KMS-11 (cell line): ENCODE data around the gene DIS3L2.

Source experiments
- H2AFZ ChIP-seq: fragments of 200-600 bp; sonication (generic); 2 replicates; pipeline ENCODE4 v1.6.1; 2016; ENCODE audit warnings: antibody characterized with exemption, mixed run types, low read depth
- H3K27ac ChIP-seq: fragments of 200-600 bp; sonication (generic); 2 replicates; pipeline ENCODE4 v1.6.1; 2016; ENCODE audit warnings: mild to moderate bottlenecking, mixed run types
- H3K27me3 ChIP-seq: fragments of 200-600 bp; sonication (generic); 2 replicates; pipeline ENCODE4 v1.6.1; 2017; ENCODE audit warnings: mild to moderate bottlenecking, low read depth, mixed run types, moderate library complexity; ENCODE audit not compliant: insufficient read depth
- H3K36me3 ChIP-seq: fragments of 200-600 bp; sonication (generic); 2 replicates; pipeline ENCODE4 v1.6.1; 2017; ENCODE audit warnings: mild to moderate bottlenecking, mixed run types; ENCODE audit not compliant: insufficient read depth
- H3K4me1 ChIP-seq: fragments of 200-600 bp; sonication (generic); 2 replicates; pipeline ENCODE4 v1.6.1; 2016; ENCODE audit warnings: mild to moderate bottlenecking, low read depth, mixed run types; ENCODE audit not compliant: poor library complexity, severe bottlenecking
- H3K4me2 ChIP-seq: fragments of 200-600 bp; sonication (generic); 2 replicates; pipeline ENCODE4 v1.7.0; 2016; ENCODE audit warnings: mild to moderate bottlenecking, mixed run types
- H3K4me3 ChIP-seq: fragments of 200-600 bp; sonication (generic); IDR thresholded peaks from 2 replicates; pipeline ENCODE4 v1.6.1; 2017; ENCODE audit warnings: low read depth, low read length, mixed read lengths; ENCODE audit not compliant: insufficient read depth
- H3K79me2 ChIP-seq: fragments of 200-600 bp; sonication (generic); 2 replicates; pipeline ENCODE4 v1.6.1; 2016; ENCODE audit warnings: low read depth, mixed run types; ENCODE audit not compliant: insufficient read depth
- H3K9ac ChIP-seq: fragments of 200-600 bp; sonication (generic); 2 replicates; pipeline ENCODE4 v1.6.1; 2016; ENCODE audit warnings: mild to moderate bottlenecking, mixed run types
- H4K20me1 ChIP-seq: fragments of 200-600 bp; sonication (generic); 2 replicates; pipeline ENCODE4 v1.6.1; 2016; ENCODE audit warnings: mild to moderate bottlenecking, mixed run types; ENCODE audit not compliant: insufficient read depth
- TF ChIP-seq, protein P1 (sequence below): fragments of 200-600 bp; sonication (generic); conservative IDR thresholded peaks from 2 replicates; pipeline ENCODE4 v1.6.1; 2017; ENCODE audit warnings: low read depth, mild to moderate bottlenecking, antibody characterized with exemption, low read length, moderate library complexity, mixed read lengths

The DIS3L2 gene

DNA sequence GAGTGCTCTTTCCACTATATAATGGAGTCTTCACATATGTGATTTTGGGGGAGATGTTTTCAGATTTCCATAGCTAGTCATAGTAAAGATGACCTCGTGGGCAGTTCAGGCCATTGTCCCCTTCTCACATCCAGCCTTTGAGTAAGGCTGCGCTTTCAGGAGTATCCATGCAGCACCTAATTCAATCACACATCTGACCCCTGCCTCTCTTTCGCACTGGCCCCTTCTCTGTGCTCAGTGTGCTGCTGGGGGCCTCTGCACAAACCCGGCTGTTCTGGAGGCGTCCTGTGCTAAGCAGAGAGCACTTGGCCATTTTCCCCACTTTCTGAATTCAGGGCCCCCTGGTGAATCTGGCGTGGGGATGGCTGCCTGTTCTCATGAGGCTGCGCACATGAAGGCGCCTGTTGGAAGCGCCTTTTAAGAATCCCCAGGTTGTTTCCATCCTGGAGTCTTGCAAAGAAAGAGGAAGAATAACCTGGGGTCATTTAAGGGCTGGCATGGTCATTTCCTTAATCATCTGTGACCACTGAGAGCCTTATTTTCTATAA lies 321.1 kb downstream of the DIS3L2 start:
- no peak overlapping the region for H3K4me2 ChIP-seq
- H2AFZ ChIP-seq, result no peak overlapping the region
- no peak overlapping the region for H3K9ac ChIP-seq
- H3K4me1 ChIP-seq, result peaks cover 17% of the 10 kb centered on the region
- H3K4me3 ChIP-seq, result no peak overlapping the region
- TF ChIP-seq, protein P1, sequence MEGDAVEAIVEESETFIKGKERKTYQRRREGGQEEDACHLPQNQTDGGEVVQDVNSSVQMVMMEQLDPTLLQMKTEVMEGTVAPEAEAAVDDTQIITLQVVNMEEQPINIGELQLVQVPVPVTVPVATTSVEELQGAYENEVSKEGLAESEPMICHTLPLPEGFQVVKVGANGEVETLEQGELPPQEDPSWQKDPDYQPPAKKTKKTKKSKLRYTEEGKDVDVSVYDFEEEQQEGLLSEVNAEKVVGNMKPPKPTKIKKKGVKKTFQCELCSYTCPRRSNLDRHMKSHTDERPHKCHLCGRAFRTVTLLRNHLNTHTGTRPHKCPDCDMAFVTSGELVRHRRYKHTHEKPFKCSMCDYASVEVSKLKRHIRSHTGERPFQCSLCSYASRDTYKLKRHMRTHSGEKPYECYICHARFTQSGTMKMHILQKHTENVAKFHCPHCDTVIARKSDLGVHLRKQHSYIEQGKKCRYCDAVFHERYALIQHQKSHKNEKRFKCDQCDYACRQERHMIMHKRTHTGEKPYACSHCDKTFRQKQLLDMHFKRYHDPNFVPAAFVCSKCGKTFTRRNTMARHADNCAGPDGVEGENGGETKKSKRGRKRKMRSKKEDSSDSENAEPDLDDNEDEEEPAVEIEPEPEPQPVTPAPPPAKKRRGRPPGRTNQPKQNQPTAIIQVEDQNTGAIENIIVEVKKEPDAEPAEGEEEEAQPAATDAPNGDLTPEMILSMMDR, result no peak
- no peaks in the 10 kb centered on the region for H4K20me1 ChIP-seq
- no peaks in the 10 kb centered on the region for H3K79me2 ChIP-seq
- H3K27ac ChIP-seq, result no peak overlapping the region
- no peaks in the 10 kb centered on the region for H3K36me3 ChIP-seq
- H3K27me3 ChIP-seq, result no peaks in the 10 kb centered on the region

DNA sequence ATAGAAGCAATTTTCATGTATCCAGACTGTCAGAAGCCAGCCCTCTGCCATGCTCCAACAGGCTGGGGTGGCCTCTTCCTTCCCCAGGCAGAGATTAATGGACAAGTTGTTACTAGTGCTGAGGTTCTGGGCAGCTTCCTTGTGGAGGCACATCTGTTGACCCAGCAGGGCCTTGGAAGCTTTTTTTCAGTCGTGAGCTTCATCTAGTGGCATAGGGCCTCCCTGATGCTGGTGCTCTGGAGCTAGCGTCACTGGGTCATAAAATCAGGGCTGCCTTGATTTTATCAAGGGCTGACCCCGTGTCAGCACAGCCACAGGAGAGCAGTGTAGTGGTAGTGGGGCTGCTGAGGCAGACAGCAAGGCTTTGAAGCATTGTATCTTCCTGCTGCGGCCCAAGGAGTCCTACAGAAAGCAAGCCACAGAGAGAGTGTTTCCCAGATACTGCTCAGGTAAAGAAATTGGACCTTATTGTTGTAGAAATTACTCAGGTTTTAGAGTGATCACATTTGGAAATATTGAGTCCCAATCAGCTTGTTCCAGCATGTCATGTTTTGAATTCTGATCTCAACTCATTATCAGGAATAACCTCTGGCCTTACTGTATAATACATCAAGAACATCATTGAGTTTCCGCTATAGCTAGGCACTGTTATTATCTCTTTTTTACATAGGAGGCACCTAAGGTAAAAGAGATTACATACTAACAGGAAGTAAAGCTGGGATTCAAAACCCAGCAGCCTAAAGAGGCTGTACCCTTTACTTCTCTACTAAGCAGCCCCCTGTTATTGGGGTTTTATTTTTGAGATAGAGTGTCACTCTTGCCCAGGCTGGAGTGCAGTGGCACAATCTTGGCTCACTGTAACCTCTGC lies 324.7 kb downstream of the DIS3L2 start:
- Histone ChIP-seq H3K4me1 (no peaks in the 10 kb centered on the region), H3K79me2 (no peaks in the 10 kb centered on the region), H3K9ac (no peak overlapping the region), H3K4me3 (no peak overlapping the region), H3K4me2 (no peak overlapping the region), H3K27ac (no peak overlapping the region), H2AFZ (no peak overlapping the region), H4K20me1 (no peaks in the 10 kb centered on the region), H3K27me3 (no peaks in the 10 kb centered on the region), H3K36me3 (no peaks in the 10 kb centered on the region)
- TF ChIP-seq, protein P1, result no peak

DNA sequence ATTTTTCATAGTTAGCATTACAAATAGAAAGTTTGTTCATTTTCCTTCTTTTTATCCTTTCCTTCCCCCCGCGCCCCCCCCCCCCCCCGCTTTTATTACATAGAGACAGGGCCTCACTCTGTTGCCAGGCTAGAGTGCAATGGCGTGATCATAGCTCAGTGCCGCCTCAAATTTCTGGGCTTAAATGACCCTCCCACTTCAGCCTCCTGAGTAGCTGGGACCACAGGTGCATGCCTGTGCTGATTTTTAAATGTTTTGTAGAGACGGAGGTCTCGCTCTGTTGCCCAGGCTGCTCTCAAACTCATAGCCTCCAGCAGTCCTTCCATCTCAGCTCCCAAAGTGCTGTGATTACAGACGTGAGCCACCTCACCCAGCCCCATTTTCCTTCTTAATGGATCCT lies 325.8 kb downstream of the DIS3L2 start:
- peaks cover 2% of the 10 kb centered on the region for H3K4me1 ChIP-seq
- H2AFZ ChIP-seq, result no peak overlapping the region
- H3K36me3 ChIP-seq, result no peaks in the 10 kb centered on the region
- no peaks in the 10 kb centered on the region for H3K79me2 ChIP-seq
- H4K20me1 ChIP-seq, result no peaks in the 10 kb centered on the region
- H3K27ac ChIP-seq, result no peak overlapping the region
- no peak overlapping the region for H3K4me3 ChIP-seq
- H3K27me3 ChIP-seq, result no peaks in the 10 kb centered on the region
- H3K4me2 ChIP-seq, result no peak overlapping the region
- TF ChIP-seq, protein P1, result no peak
- H3K9ac ChIP-seq, result no peak overlapping the region

DNA sequence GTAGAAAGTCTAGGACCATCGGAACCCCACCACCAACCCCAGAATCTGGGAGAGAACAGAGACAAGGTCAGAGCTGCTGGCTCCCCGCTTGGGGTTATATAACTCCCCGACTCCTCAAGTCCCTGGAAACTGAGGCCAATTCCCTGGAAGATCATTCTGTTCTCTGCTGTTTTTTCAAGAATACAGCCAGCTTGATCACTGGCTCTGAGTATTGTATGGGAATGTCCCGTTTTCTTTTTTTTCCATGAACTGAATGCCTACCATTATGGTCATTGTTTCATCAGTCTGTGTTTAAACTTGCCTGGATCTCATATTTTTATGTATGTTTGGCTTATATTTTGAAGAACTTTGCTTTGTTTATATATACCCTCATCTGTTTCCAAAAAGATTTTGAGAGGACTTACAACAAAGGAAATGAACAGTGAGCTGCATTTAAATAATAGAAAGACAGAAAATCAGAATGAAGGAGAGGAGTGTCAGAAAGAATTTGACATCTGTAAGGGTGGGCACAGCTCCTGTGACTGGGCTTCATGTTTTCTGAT lies 327.0 kb downstream of the DIS3L2 start:
- no peaks in the 10 kb centered on the region for H4K20me1 ChIP-seq
- H3K4me2 ChIP-seq, result no peak overlapping the region
- H3K27ac ChIP-seq, result no peak overlapping the region
- H2AFZ ChIP-seq, result no peak overlapping the region
- no peaks in the 10 kb centered on the region for H3K79me2 ChIP-seq
- no peak overlapping the region for H3K4me3 ChIP-seq
- TF ChIP-seq, protein P1, result no peak
- H3K9ac ChIP-seq, result no peak overlapping the region
- H3K27me3 ChIP-seq, result no peaks in the 10 kb centered on the region
- H3K4me1 ChIP-seq, result peaks cover 10% of the 10 kb centered on the region
- H3K36me3 ChIP-seq, result no peaks in the 10 kb centered on the region
